ENCODE data around the gene OR52D1. TPM values are rescaled to one million over a fixed set of nuclear protein-coding genes. Genes with fewer than 3 reads are reported as not detected.

Gene OR52D1
- total and polyA plus RNA-seq, 7 donors, result not detected

DNA sequence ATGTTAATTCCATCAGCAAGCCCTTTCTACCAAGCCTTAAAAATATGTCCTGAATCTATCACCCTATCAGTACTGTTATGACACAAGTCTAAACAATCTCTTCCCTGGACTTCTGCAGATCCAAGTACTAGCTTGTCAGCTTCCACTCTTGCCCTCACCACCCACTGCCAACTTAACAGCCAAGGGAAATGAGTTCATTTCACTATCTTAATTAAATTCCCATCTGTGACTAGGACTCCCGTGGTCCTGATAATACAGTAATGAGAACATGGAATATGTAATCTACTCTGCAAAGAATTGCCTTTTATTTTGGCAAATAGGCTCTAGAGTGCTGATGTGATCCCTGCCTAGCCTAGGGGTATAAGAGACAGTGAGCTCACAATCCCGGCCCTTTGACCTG lies 11.2 kb downstream of the OR52D1 start:
- DNase-seq (no peak), ATAC-seq (no peak)
- intact Hi-C loops (cut with DNase I), result no loop called here
- Histone ChIP-seq H3K27me3 (ENCODE audit: insufficient read depth in 3 of 3, low read length in 2 of 3) (no peaks in the 10 kb centered on the region), H3K36me3 (ENCODE audit: insufficient read depth in 1 of 2, low read depth in 1 of 2) (no peaks in the 10 kb centered on the region), H3K27ac (no peak overlapping the region), H3K4me3 (no peak overlapping the region), H3K9me3 (no peaks in the 10 kb centered on the region), H3K4me1 (no peaks in the 10 kb centered on the region)
- TF ChIP-seq, protein P1, sequence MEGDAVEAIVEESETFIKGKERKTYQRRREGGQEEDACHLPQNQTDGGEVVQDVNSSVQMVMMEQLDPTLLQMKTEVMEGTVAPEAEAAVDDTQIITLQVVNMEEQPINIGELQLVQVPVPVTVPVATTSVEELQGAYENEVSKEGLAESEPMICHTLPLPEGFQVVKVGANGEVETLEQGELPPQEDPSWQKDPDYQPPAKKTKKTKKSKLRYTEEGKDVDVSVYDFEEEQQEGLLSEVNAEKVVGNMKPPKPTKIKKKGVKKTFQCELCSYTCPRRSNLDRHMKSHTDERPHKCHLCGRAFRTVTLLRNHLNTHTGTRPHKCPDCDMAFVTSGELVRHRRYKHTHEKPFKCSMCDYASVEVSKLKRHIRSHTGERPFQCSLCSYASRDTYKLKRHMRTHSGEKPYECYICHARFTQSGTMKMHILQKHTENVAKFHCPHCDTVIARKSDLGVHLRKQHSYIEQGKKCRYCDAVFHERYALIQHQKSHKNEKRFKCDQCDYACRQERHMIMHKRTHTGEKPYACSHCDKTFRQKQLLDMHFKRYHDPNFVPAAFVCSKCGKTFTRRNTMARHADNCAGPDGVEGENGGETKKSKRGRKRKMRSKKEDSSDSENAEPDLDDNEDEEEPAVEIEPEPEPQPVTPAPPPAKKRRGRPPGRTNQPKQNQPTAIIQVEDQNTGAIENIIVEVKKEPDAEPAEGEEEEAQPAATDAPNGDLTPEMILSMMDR (IDR thresholded peaks at IDR 0.05), result no peak
- WGBS, 3 donors, result 52 to 60% (median 58%) methylated on average over 2 of the region's 2 CpGs

DNA sequence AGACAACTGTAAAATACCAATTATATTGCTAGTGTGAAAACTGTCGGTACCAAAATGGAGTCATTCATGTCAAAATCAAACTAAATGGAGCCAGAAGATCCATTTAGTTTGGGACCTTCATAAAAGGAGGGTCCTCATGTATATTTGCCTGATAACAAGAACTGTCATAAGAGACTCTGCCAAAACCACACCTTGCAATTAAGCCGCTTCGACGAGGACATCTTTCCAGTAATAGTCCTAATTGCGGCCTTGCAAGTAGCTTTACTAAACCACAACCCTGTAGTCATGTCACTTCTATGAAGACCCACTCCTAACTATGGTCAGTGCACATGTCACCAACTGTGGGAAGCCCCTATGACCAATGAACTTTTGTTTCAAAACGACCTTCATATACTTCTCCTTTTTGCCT lies 11.9 kb downstream of the OR52D1 start:
- H3K4me1 ChIP-seq, result no peaks in the 10 kb centered on the region
- H3K36me3 ChIP-seq (ENCODE audit: insufficient read depth in 1 of 2, low read depth in 1 of 2), result no peaks in the 10 kb centered on the region
- TF ChIP-seq, protein P1 (IDR thresholded peaks at IDR 0.05), result no peak
- intact Hi-C loops (cut with DNase I), result no loop called here
- H3K9me3 ChIP-seq, result no peaks in the 10 kb centered on the region
- H3K27ac ChIP-seq, result no peak overlapping the region
- H3K4me3 ChIP-seq, result no peak overlapping the region
- ATAC-seq (no peak), DNase-seq (no peak)
- WGBS, 3 donors, result 77 to 87% (median 84%) methylated on average over 6 of the region's 6 CpGs
- no peaks in the 10 kb centered on the region for H3K27me3 ChIP-seq (ENCODE audit: insufficient read depth in 3 of 3, low read length in 2 of 3)

DNA sequence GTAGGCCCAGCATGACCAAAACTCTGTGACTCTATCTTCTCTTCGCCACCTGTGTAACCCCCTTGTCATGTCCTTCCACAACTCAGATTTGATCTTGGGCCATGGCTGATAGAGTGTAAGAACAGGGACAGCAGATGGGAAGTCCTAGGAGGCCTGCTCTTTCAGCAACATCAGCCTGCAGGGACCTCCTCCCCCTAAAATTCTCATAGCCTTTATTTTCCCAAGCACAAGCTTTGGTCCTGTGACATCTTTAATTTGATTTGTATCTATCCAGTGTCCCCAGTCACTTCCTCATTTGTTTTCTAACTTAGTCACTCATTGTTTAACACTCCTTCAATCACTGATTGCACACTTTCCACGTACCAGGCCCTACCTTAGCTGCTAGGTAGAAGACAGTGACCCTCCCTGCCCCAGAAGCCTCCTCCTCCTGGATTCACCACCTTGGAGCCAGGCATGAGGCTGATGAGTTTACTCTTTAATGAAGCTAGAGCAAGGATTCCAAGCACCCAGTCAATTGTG lies 16.0 kb downstream of the OR52D1 start:
- DNase-seq (no peak), ATAC-seq (no peak)
- Histone ChIP-seq H3K9me3 (no peaks in the 10 kb centered on the region), H3K27me3 (ENCODE audit: insufficient read depth in 3 of 3, low read length in 2 of 3) (no peaks in the 10 kb centered on the region), H3K27ac (no peak overlapping the region), H3K36me3 (ENCODE audit: insufficient read depth in 1 of 2, low read depth in 1 of 2) (no peaks in the 10 kb centered on the region), H3K4me3 (no peak overlapping the region), H3K4me1 (no peaks in the 10 kb centered on the region)
- intact Hi-C loops (cut with DNase I), result no loop called here
- WGBS, 3 donors, result 75 to 80% (median 77%) methylated on average over 2 of the region's 2 CpGs
- TF ChIP-seq, protein P1 (IDR thresholded peaks at IDR 0.05), result no peak

- TF ChIP-seq, protein P1 (IDR thresholded peaks at IDR 0.05), result no peak
- Histone ChIP-seq H3K4me1 (no peaks in the 10 kb centered on the region), H3K36me3 (ENCODE audit: insufficient read depth in 1 of 2, low read depth in 1 of 2) (no peaks in the 10 kb centered on the region), H3K27me3 (ENCODE audit: insufficient read depth in 3 of 3, low read length in 2 of 3) (no peaks in the 10 kb centered on the region), H3K4me3 (no peak overlapping the region), H3K9me3 (no peaks in the 10 kb centered on the region), H3K27ac (no peak overlapping the region)
- intact Hi-C loops (cut with DNase I), result no loop called here
- WGBS, 3 donors, result 69 to 84% (median 78%) methylated on average over 9 of the region's 9 CpGs
- DNase-seq (no peak), ATAC-seq (no peak)
Measured at GRCh38 chr11:5505363-5506048, 17.0 kb downstream of the OR52D1 start.
